NCI-H345 treated with DMSO at 0.1 percent for 48 hours (cell line): ENCODE data around the gene DNAJC16.

Experiments
- DNase-seq: peaks from one replicate; lab custom pipeline; 2025; ENCODE audit not compliant: unreplicated experiment; lab: John Stamatoyannopoulos, UW

Gene DNAJC16

DNA sequence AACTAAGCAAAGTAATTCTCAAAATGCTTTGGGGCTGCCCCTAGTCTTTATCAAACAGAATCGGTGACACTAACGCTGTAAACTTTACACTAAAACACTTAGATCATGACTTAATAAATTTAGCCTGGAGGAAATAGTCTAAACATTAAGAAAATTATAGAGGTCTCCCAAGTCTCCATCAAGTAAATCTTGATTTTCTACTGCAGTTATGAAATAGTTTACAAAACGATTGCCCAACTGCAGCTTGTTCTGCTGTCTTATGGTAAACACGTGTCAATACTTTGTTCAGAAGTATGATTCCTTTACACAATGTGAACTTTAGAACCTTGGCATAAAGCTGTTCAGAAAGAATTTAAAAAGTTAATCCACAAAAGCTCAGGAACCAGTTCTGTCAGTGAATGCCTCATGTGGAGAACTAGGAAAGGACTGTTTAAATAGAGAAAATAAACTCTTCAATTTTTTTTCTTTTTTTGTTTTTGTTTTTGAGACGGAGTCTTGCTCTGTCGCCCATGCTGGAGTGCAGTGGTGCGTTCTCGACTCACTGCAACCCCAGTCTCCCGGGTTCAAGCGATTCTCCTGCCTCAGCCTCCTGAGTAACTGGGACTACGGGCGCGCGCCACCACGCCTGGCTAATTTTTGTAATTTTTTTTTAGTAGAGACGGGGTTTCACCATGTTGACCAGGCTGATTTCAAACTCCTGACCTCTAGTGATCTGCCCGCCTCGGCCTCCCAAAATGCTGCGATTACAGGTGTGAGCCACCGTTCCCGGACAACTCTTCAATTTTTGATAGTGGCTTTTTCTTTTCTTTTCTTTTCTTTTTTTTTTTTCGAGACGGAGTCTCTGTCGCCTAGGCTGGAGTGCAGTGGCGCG is 92.2 kb downstream of the DNAJC16 start:
- DNase-seq: no peak

DNA sequence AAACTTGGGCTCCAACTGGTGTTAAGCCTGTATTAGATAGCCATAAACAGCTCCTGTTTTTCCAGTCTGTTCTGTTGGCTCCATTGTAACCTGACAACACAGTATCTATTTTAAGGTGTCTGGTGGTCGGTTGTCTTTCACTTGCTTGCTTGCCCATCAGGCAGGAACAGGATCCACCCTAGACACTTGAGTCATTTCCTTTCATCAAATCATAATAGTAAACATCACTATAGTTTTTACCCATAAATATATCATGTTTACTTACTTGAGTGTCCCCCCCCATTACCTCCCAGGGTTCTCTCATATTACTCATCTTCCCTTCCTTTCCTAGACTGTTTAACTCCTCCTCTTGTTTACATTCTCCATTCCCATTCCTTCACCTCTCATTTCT is 93.5 kb downstream of the DNAJC16 start:
- no peak for DNase-seq

DNA sequence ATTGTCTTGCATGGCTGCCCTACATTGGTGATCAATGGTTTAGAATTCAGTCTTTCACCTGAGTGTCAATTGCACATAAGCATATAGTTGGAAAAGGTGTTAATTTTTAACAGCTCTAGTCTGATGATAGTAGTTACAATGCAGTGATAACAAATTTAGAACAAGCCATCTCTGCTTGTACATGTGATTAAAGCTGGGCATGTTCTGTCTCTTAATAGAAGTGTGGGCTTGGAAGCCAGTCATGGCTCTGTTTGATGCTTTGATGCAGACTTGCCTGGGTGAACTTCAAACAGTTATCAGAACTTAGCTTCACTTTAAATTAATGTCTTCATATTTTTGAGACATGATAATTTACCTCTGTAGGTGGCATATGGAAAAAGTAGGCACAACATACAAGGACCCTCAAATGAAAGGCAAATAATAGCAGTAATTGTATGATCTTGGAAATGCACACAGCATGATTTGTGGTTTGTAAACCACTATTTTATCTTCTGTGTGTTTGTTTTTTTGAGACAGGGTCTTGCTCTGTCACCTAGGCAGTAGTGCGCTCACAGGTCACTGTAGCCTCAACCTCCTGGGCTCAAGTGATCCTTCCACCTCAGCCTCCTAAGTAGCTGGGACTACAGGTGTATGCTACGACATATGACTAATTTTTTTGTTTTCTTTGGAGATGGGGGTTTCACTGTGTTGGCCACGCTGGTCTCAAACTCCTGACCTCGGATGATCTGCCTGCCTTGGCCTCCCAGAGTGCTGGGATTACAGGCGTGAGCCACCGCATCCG is 94.4 kb downstream of the DNAJC16 start:
- no peak for DNase-seq

DNA sequence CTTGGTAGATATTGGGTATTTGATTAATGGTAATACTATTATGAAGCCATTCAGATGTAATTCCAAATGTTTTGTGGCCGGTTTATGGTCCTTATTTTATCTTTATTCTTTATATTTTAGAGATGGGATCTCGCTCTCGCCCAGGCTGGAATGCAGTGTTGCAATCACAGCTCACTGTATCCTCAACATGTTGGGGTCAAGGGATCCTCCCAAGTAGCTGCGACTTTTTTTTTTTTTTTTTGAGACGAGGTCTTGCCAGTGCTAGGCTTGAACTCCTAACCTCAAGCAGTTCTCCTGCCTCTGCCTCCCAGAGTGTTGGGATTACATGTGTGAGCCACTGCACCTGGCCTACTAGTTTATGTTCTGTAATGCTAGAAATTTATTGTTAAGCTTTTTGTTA is 95.3 kb downstream of the DNAJC16 start:
- no peak for DNase-seq

DNA sequence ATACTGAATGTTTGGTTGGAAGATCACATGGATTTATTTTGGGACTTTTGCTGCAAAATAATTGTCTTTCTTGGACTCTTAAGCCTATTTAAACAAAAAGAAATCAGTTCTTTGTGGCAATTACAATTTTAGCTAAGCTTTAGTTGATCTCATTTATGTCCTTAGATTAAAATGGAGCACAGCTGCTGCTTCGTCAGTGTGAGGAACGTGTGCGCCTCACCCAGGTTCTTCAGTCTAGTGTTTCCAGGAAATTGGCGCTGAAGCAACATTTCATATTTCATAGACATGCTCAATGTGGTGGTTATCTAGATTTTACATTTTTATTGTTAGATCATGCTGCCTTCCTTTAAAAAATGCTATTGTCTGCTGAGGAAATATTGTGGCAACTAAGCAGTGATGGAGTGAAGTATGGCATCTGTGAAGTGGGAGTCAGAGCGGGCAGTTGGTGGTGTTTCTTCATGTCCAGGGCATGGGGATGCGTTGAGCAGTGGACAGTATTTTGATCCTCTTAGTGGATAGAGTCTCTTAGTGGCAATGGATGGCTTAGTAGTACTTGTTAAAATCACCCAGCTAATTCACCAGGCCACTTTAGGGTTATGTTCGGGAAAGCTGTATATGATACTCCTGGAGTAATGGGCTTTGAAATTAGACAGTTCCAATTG is 96.2 kb downstream of the DNAJC16 start:
- DNase-seq: no peak

DNA sequence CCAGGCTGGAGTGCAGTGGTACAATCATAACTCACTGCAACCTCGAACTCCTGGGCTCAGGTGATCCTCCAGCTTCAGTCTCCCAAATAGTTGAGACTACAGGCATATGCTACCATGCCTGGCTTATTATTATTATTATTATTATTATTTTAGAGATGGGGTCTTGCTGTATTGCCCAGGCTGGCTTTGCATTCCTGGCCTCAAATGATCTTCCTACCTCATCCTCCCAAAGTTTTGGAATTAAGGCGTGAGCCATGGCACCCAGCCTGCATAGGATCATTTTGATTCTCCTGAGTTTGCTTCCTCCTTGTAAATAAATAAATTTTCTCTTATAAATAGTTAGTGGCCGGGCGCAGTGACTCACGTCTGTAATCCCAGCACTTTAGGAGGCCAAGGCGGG is 96.8 kb downstream of the DNAJC16 start:
- DNase-seq: no peak

DNA sequence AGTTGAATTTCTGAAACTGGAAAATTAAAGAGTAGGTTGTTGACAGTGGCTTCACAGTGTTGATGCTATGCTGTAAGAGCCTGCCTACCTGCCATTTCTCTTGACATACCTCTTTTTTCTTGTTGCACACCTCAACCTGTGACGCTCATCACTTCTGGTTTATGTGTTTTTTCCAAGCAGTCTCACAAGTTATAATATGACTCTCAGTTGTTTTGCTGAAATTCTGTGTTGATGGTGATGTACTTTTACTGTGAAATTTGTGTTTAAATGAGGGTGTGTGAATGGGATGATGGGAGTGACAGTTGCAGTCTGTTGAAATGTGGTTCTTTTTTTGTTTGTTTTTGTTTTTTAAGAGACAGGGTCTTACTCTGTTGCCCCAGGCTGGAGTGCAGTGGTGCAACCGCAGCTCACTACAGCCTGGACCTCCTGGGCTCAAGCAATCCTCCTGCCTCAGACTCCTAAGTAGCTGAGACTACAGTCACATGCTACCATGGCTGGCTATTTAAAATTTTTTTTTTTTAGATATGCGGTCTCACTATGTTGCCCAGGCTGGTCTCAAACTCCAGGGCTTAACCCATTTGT is 97.6 kb downstream of the DNAJC16 start:
- no peak for DNase-seq

- DNase-seq: no peak
Observed at GRCh38 chr1:15625056-15625917, 98.6 kb downstream of the DNAJC16 start.
